HTERT RPE-1 (cell line): ENCODE results near the gene DCLK2.

Source experiments
- in situ Hi-C: fragments of 300-500 bp; cut with MboI; formaldehyde crosslinking; loops from 4 replicates; pipeline ENCODE4 v1.14.3; 2020; ENCODE audit warnings: low sequenced_read_pairs

DCLK2 gene

DNA sequence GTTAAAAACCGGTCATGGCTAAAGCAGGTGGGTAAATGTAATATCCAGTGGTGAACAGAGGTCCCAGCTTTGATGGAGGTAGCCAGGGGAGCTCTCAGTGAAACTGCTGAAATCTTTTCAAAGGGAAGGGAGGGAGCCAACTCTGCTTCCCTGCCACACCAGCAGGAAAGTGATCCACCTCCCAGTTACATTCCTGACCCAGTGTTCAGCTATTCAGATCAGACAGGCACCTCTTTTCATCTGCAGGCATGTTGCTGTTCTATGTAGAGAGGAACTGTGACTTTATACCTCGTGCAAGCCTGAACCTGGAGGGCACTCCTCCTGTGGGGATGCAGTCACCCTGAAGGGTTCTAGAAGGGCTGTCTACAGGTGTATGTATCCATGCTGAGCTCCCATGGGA, 37.6 kb downstream of the DCLK2 start:
- in situ Hi-C loops = no loop called here

DNA sequence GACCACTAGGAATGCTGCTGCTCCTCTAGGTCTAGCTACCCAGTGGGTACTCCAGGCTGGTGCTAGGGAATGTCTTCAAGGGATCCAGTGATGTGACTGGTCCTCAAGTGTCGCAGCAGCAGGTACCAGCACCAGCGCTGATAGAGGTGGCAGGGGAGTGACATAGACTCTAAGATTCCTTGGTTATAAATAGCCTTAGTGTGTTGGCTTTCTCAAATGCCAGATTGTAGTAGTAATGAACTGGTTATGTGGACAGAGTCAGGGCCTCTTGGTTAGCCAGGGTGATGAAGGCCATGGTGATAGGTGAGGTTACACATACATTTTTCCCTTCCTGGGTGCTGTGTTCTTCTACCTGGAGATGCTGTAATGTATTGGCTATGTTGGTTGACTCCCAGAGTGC, 38.3 kb downstream of the DCLK2 start:
- in situ Hi-C loops = no loop called here

DNA sequence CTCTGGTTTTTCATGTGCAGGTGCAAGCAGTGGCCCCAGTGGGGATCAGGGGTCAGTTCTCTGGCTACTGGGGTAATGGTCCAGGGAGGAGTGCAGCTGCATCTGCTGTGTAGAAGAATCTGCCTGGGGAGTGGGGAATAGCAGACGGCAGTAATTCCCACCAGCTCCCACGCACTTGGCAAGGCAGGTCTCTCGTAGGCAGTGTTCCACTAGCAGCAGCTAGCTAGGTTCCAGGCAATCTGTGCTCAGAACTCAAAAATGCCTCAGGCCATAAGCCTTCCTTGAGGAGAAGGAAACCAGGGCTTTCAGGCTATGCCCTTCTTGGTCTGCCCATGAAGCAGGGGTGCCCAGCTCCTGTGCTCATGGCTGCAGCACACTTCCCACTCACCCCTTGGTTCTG, 38.8 kb downstream of the DCLK2 start:
- in situ Hi-C loops = no loop called here

DNA sequence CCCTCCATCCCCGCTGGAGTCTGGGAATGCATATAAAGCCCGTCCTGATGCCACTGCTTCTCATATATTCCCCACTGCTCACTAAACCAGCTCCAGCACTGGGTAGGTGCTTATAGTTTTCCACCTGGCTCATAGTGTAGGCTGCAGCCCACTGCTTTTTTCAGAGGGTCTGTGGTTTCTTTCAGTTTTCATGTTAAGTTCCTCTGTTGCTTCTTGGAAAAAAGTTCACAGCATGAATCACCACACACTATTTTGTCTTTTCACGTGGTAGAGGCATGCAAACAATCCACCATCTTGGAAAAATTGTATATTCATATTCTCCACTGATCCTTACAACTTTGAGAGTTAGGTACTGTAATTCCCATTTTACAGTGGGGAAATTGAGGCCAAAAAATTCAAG, 39.4 kb downstream of the DCLK2 start:
- in situ Hi-C loops = no loop called here

DNA sequence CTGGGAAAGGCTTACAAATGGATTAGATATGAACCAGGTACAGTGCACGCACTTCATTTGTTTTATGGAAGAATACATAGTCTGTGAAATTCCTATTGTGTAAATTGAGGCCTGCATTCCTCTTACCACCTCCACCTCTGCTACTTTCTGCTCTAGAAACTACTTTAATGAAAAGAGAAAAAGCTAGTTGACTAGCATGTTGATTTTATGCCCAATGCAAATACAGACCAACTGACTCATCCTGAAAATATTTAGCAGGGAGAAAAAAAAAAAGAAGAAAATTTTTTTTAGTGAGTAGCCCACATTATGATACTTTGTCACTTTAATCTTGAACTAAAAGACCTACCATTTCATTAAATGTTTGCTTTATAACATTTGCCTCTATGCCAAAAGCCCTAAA, 41.2 kb downstream of the DCLK2 start:
- in situ Hi-C loops = no loop called here

DNA sequence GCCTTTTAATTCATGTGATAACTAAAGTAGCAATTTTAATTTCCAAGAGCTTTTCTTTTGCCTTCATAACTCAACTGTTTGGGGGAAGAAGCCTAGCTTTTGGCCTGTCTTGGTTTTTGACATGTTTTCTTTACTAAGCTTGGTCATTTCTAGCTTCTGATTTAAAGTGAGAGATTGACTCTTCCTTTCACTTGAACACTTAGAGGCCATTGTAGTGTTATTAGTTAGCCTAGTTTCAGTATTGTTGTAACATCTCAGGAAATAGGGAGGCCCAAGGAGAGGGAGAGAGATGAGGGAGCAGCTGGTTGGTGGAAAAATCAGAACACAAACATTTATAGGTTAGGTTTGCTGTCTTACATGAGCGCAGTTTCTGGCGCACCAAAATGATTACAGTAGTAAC, 44.8 kb downstream of the DCLK2 start:
- in situ Hi-C loops = no loop called here

DNA sequence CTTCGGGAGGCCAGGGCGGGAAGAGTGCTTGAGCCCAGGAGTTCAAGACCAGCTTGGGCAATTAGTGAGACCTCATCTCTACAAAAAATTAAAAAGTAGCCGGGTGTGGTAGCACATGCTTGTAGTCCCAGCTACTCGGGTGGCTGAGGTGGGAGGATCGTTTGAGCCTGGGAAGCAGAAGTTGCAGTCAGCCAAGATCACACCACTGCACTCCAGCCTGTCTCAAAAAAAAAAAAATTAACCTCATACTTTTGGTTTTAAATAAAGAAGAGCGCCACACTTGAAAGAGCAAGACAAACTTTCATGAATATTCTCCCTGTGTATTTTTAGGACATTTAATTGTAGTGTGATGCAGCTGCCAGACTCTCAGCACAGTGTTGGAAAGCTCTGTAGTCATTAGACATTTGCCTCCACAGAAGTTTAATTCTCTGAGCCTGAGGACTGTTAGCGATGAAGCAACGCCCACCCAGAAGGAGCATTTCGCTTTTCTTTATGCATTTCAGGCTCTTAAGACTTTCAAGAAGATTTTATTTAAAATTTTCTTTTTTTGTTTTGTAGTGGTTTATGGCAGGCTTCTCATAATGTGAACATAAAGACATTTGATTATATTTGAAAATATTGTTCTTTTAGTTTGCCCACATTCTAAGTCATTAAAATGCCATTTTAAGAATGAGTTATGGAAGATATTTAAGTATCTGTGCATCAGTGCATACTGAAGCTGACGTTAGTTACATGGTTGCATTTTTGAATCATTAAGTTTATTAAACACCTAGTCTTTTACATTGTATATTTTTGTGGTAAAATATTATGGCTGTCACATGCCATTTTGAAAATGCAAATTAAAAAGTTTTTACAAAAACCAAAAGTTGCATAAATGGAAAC, 45.8 kb downstream of the DCLK2 start:
- in situ Hi-C loops = no loop called here

DNA sequence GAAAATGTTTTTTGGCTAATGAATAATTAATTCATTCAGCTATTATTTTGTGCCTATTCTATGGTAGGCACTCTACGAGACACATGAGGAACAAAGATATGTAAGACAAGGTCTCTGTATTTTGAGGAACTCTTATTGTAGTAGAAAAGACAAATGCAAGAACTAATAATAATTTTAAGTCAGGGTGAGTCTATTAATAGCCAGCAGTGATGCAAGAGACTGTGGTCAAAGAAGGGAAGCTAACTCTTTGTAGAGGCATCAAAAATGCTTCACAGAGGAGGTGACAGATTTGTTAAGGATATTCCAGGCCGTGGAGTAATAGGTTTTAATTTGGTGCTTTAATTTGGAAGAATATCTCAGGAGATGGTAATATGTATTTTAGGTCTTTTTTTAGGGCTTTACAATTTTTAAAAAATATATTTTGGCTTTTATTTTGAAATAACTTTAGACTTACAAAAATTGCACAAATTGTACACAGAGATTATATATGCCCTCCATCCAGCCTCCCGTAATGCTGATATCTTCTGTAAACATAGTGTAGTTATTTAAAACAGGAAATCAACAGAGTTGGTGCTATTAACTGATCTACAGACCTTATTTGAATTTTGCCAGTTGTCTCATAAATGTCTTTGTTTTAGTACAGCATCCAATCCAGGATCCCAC, 48.1 kb downstream of the DCLK2 start:
- in situ Hi-C loops = no loop called here

DNA sequence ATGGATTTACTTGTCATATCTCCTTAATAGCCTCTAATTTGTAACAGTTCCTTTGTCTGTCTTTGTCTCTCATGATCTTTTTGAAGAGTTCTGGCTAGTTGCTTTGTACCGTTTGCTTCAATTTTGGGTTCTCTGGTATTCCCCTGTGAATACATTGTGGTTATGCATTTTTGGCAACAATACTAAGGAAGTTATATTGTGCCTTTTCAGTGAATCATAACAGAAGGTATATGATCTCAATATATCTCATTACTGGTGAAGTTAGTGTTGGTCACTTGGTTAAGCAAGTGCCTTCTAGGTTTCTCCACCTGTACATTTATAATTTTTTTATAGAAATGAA, 48.6 kb downstream of the DCLK2 start:
- in situ Hi-C loops = no loop called here

DNA sequence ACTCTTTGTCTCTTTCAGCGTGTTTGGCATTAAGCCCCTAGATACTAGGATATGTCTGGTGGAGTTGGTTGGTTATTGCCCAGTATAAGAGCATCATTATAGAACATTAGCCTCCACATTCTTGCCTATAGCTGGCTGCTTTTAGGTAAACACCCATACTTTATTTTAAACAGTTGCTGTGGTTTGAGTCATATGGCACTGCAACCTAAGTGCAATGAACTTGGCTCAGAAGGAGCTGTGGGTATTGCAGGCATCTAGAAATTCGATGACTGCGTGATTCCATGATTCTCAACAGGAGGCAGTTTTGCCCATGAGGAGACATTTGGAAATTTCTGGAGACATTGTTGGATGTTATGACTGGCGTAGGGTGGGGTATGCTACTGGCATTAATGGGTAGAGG, 49.5 kb downstream of the DCLK2 start:
- in situ Hi-C loops = no loop called here

DNA sequence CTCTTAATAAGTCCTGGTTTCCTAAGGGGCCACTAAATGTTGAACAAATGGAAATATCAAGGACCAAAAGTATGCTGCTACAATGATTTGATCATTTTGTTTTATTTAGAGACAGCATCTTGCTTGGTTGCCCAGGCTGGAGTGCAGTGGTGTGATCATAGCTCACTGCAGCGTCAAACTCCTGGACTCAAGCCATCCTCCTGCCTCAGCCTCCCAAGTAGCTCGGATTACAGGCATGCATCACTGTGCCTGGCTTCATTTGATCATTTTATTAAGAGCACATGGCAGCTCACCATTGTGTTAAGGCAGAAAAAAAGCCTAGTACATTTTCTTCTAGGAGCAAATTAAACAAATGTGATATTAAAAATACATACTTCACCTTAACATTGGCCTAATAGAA, 52.7 kb downstream of the DCLK2 start:
- in situ Hi-C loops = no loop called here

DNA sequence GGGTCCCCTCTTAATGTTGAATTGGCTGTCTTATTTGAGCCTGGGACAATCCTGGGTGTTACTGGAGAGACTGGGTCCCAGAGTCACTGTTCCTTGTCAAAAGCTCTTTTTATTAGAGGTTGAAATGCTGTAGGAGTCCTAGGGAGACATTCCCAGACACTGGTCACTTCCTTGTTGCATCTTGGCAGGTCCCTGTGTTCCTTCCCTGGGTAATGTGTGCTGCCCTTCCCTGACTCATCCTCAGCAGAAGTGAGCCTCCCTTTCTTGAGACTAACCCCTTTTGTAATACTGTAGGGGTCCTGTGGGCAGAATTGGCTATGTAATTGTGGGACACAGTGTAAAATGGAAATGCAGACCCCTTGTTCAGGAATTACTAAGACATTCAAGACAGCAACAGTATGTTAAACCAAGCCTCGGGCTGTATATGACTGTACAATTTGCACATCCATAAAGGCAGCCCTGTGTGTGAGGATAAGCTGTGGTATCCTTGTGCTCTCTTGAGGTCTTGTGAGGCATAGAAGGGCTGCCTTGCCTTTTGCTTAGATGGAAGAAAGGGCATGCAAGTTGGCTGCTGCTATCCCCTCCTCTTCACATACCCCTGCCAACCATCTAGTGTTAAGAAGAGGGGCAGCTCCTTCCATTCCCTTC, 53.5 kb downstream of the DCLK2 start:
- in situ Hi-C loops = no loop called here

DNA sequence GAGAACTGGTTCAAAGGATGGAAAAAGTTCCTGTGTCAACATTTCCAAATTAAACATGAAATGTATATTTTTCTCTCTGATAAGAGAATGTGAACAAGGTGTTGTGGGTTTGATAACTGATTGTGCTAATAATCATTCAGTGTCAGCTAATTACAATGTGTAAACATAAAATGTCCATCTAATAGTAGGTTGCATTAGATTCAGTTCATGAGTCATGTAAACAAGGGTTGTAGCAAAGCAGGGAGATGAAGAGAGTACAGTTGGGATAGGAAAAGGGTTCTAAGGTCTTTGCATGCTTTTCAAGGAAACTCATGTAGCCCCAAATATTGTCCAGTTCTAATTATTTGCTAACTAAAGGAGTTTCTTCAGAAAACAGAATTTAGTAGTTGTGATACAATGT, 55.4 kb downstream of the DCLK2 start:
- in situ Hi-C loops = no loop called here

DNA sequence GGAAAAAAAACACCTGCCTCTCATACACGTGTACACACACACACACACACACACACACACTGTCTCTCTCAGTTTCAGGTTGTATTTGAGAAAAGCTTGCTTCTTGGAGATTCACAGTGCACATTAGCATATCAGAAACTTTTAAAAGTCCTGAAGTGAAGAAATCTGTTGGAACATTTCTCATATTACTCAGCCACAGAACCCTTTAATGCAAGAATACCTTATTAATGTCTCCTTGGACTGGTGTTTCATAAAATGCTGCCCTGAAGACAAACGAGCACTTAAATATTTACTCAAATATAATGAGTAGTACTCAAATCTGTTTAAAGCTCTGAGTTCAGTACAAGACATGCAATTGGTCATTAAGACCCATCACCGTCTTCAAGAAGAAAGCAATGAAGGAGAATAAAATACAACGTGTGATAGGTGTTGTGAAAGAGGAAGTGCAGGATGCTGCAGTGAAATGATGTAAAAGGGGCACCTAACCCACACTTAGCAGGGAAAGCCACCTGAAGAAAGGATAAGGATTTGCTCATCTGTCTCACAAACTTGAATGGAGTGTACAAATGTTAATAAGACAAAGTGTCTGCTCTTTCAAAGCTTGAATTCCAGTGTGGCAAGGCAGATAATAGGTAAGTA, 57.0 kb downstream of the DCLK2 start:
- in situ Hi-C loops = no loop called here

DNA sequence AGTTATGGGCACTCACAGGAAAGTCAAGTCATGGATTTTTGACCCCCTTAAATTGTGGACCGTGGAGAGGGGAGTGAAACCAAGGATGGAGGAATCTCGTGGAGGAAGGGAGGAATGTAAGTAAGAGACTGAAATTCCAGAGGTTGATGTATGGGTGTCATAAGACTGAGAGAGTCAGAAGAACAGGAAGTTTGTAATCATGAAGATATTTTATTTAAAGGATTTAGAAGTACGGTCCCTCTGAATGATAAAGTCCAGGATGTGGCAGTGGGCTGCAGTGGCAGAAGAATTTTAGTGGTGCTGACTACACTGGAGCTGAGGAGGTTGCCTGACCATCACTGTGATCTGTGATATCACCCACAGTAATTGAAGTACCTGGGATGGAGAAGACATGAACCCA, 57.8 kb downstream of the DCLK2 start:
- in situ Hi-C loops = no loop called here

DNA sequence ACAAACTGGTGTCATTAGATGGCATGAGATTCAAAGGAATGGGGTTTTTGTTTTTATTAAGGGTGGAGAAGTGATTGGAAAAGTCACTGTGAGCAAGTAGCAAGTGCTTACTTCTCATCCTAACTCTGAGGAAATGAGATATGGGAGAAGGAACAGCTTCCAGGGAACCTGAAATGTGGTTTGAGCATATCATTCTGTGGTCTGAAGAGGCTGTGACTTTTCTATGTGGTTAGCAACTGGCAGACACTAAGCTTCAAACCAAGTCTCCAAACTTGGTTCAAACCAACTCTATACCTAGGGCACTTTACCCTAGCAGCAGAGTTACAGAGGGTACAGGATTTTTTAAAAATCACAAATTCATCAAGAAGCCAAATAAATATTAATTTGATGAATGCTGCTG, 58.2 kb downstream of the DCLK2 start:
- in situ Hi-C loops = no loop called here

DNA sequence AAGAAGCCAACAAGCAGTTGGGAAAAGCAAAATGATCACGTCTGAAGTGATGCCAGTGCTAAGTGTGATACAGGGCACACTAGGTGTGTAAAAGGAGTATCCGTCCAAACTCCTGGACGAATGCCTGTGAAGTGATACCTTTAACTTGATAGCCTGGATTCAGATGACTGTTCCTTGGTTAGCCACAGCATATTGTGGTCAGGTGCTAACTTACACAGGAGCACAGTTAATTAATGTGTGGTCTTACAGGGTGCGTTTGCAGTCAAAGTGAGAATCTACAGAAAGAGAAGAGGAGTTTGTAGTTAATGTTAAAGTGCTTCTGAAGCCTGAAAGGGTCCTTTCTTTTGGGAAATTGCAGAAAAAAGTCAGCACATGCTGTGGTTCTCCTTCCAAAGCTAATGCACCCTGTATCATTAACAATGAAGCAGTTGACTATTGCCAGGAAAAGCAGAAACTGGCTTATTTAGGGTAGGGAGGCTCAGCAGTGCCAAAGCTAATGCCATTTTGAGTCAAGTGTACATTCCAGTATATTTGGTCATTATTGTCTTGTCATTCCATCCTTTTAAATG, 61.1 kb downstream of the DCLK2 start:
- in situ Hi-C loops = no loop called here

DNA sequence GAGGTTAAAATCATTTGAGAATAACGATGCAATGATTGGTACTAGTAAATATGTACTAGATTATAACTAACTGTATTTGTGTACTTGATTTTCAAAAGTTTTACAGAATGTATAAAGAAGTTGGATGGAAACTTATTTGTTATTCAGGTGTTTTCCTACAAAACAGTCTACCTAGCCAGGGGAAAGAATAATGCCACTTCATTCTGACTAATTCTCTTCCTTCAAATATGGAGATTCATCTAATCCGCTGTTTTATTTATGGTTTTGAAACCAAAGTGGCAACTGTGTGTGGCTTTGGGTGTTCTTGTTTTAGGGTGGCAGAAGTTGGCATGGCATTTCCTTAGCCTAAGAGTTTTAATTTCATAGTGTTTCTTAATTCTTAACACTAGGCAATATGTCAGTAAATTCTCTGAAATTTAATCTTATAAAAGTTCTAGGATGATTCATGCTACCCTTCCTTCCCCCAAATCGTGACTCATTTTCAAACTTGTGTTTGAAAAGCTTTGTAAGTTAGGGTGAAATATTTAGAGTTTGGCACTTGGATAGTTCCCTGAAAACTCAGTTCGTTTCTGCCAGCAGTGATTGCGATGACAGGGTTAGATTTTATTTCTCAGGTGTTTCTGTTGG, 62.6 kb downstream of the DCLK2 start:
- in situ Hi-C loops = no loop called here

DNA sequence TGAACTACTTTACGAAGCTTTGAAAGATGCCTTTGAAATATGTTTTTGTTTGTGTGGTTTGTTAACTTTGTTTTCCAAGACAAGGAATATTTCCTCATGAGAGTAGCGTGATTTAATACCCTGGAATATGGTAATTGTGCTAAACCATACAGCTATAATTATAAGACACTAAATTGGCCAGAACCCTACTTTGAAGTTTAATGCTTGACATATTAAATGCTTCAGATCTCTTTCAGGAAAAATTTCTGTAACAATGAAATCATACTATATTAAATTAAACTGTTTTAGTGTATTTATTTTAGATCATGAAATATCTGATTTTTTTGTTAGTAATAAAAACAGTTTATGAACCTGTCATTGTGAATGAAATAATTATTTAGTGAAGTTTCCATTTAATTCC, 63.5 kb downstream of the DCLK2 start:
- in situ Hi-C loops = no loop called here

DNA sequence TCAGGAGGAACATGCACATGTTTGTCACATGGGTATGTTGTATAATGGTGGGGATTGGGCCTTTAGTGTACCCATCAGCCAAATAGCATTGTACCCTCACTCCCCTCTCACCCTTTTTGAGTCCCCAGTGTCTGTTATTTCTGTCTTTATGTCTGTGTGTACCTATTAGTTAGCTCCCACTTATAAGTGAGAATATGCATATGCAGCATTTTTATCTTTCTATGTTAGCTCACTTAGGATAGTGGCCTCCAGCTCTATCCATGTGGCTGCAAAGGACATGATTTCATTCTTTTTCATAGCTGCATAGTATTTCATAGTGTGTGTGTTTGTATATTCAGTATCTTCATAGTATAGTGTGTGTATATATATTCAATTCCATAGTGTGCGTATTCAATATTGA, 64.6 kb downstream of the DCLK2 start:
- in situ Hi-C loops = no loop called here
